ENCODE data around the gene LRRC3C.
A peak's percentile ranks its signal among the peaks of the same experiment; 100 is the strongest.

Gene LRRC3C

GRCh38 chr17:39950871-39951348 lies 23.4 kb downstream of the LRRC3C start:
- Histone ChIP-seq H3K79me2 (ENCODE audit: low read length) (no peaks in the 10 kb centered on the region), H3K27ac (ENCODE audit: low read length) (no peak overlapping the region), H3K27me3 (replicated peaks; ENCODE audit: insufficient read depth, low read length) (0 out of 2 replicates have a peak, but pooled peaks cover 4% of the 10 kb centered on the region), H3K4me3 (ENCODE audit: low read length) (no peak overlapping the region), H3K4me1 (ENCODE audit: low read length) (peaks cover 11% of the 10 kb centered on the region), H3K9me3 (replicated peaks; ENCODE audit: insufficient read depth, low read length) (no peaks in the 10 kb centered on the region), H2AFZ (ENCODE audit: low read length) (no peak overlapping the region), H4K20me1 (ENCODE audit: insufficient read depth, low read length) (no peaks in the 10 kb centered on the region), H3F3A (ENCODE audit: insufficient read depth, low read length) (no peaks in the 10 kb centered on the region), H3K9ac (ENCODE audit: low read length) (no peak overlapping the region), H3K36me3 (replicated peaks; ENCODE audit: insufficient read depth, low read length) (no peaks in the 10 kb centered on the region), H3K9me2 (replicated peaks; ENCODE audit: insufficient read depth, low read length) (no peaks in the 10 kb centered on the region), H3K4me2 (ENCODE audit: low read depth, low read length) (no peak overlapping the region)
- DNase-seq, result no peak
- no peak for TF ChIP-seq EZH2phosphoT487 (IDR thresholded peaks at IDR 0.05; ENCODE audit: low read length)
- TF ChIP-seq CTCF (IDR thresholded peaks at IDR 0.05; ENCODE audit: low read length), result no peak
- no peak for TF ChIP-seq EZH2 (optimal IDR thresholded peaks at IDR 0.05; ENCODE audit: low read depth, low read length)

- Histone ChIP-seq H3K9me2 (replicated peaks; ENCODE audit: insufficient read depth, low read length) (no peaks in the 10 kb centered on the region), H3K79me2 (ENCODE audit: low read length) (no peaks in the 10 kb centered on the region), H3K4me2 (ENCODE audit: low read depth, low read length) (peak overlapping the region; percentile 92), H2AFZ (ENCODE audit: low read length) (peak overlapping the region; percentile 55; the same call in 1 of the 2 replicates), H3K27me3 (replicated peaks; ENCODE audit: insufficient read depth, low read length) (0 out of 2 replicates have a peak, but pooled peaks cover 4% of the 10 kb centered on the region), H3F3A (ENCODE audit: insufficient read depth, low read length) (no peaks in the 10 kb centered on the region), H3K27ac (ENCODE audit: low read length) (no peak overlapping the region), H4K20me1 (ENCODE audit: insufficient read depth, low read length) (no peaks in the 10 kb centered on the region), H3K4me3 (ENCODE audit: low read length) (peak overlapping the region; percentile 53), H3K4me1 (ENCODE audit: low read length) (peaks cover 11% of the 10 kb centered on the region), H3K9me3 (replicated peaks; ENCODE audit: insufficient read depth, low read length) (no peaks in the 10 kb centered on the region), H3K9ac (ENCODE audit: low read length) (peak overlapping the region; percentile 31; the same call in 1 of the 2 replicates), H3K36me3 (replicated peaks; ENCODE audit: insufficient read depth, low read length) (no peaks in the 10 kb centered on the region)
- no peak for DNase-seq
- no peak for TF ChIP-seq EZH2phosphoT487 (IDR thresholded peaks at IDR 0.05; ENCODE audit: low read length)
Observed at GRCh38 chr17:39951924-39952679, 24.6 kb downstream of the LRRC3C start.

DNA sequence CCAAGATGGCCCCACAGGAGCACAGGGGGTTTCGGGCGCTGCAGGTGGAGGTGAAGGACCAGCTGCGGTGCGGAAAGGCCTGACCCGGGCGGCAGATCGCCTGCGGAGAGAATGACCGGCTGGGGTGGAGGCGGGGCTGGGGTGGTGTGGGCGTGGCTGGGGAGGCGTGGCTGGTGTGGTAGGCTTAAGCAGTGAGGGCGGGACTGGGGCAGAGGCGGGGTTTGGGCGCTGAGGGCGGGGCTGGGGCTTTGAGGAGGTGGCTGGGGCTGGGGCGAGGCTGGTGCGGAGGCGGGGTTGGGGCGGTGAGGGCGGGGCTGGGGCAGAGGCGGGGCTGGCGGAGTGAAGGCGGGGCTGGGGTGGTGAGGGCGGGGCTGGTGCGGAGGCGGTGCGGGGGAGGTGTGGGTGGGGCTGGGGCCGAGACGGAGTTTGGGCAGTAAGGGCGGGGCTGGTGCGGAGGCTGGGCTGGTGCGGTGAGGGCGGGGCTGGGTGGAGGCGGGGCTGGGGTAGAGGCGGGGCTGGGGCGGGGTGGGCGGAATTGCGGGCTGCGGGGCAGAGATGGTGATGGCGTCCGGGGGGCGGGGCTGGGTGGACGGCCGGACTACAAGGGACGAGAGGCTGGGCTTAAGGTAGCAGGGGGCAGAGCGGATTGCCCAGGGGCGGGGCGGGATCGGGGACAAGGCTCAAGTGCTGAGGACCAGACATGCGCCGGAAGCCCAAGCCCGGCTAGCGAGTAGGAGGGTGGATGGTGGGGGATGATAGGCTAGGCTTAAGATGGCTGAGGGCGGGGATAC lies 25.3 kb downstream of the LRRC3C start:
- peak; percentile 94 for DNase-seq
- Histone ChIP-seq H3K36me3 (replicated peaks; ENCODE audit: insufficient read depth, low read length) (no peaks in the 10 kb centered on the region), H3K4me3 (ENCODE audit: low read length) (peak overlapping the region; percentile 62), H3K79me2 (ENCODE audit: low read length) (no peaks in the 10 kb centered on the region), H3F3A (ENCODE audit: insufficient read depth, low read length) (no peaks in the 10 kb centered on the region), H3K4me1 (ENCODE audit: low read length) (peaks cover 11% of the 10 kb centered on the region), H3K9me2 (replicated peaks; ENCODE audit: insufficient read depth, low read length) (no peaks in the 10 kb centered on the region), H3K9me3 (replicated peaks; ENCODE audit: insufficient read depth, low read length) (no peaks in the 10 kb centered on the region), H2AFZ (ENCODE audit: low read length) (peak overlapping the region; percentile 96), H3K4me2 (ENCODE audit: low read depth, low read length) (peak overlapping the region; percentile 95), H3K27ac (ENCODE audit: low read length) (no peak overlapping the region), H3K9ac (ENCODE audit: low read length) (peak overlapping the region; percentile 51; the same call in 1 of the 2 replicates), H3K27me3 (replicated peaks; ENCODE audit: insufficient read depth, low read length) (0 out of 2 replicates have a peak, but pooled peaks cover 4% of the 10 kb centered on the region), H4K20me1 (ENCODE audit: insufficient read depth, low read length) (no peaks in the 10 kb centered on the region)
- no peak for TF ChIP-seq EZH2 (optimal IDR thresholded peaks at IDR 0.05; ENCODE audit: low read depth, low read length)
- TF ChIP-seq CTCF (IDR thresholded peaks at IDR 0.05; ENCODE audit: low read length), result no peak
- no peak for TF ChIP-seq EZH2phosphoT487 (IDR thresholded peaks at IDR 0.05; ENCODE audit: low read length)

Data from MM.1S (cell line).